Adrenal gland (tissue), 12 donors: ENCODE measurements around the gene MSMP. TPM values are rescaled to one million over a fixed set of nuclear protein-coding genes. Genes with fewer than 3 reads are reported as not detected.

Source experiments
- DNase-seq, 7 donors: peaks; one replicate each; pipeline ENCODE4 v3.0.0-alpha.2; 2019 to 2020
- H3K27ac ChIP-seq, 5 donors: fragments of 200-600 bp; sonication (generic) in 4 of 5; 1 replicate in 3 of 5; 2 replicates in 2 of 5; pipeline versions ENCODE4 v1.5.1 to v1.8.0; 2016 to 2020; ENCODE audit warnings: mild to moderate bottlenecking in 1 of 5
- H3K27me3 ChIP-seq: fragments of 200-600 bp; 2 replicates; pipeline ENCODE4 v1.8.0; 2021
- H3K36me3 ChIP-seq, 2 donors: fragments of 200-600 bp; replicated peaks in 1 of 2; 1 replicate in 1 of 2; 2 replicates in 1 of 2; pipeline versions ENCODE4 v1.5.1 to v1.8.0; 2018 to 2022
- H3K4me1 ChIP-seq, 2 donors: fragments of 200-600 bp; replicated peaks in 1 of 2; 1 replicate in 1 of 2; 2 replicates in 1 of 2; pipeline versions ENCODE4 v1.5.1 to v1.8.0; 2018 to 2021
- H3K4me3 ChIP-seq, 4 donors: fragments of 200-600 bp; sonication (generic) in 3 of 4; one replicate each; pipeline ENCODE4 v1.5.1; 2016 to 2018
- H3K9me3 ChIP-seq, 3 donors: fragments of 200-600 bp; sonication (generic) in 1 of 3; replicated peaks in 1 of 3; 1 replicate in 2 of 3; 2 replicates in 1 of 3; pipeline versions ENCODE4 v1.5.1 to v1.8.0; 2016 to 2021
- CTCF ChIP-seq, 6 experiments: fragments of 450-650 bp in 4 of 6; fragments of 200-600 bp in 2 of 6; sonication (generic) in 1 of 6; IDR thresholded peaks; 1 replicate in 5 of 6; 2 replicates in 1 of 6; pipeline versions ENCODE4 v1.5.1 to v1.8.0; 2016 to 2021; ENCODE audit warnings: antibody characterized with exemption in 6 of 6, mild to moderate bottlenecking in 2 of 6, moderate library complexity in 1 of 6
- POLR2A ChIP-seq, 2 donors: fragments of 450-650 bp; IDR thresholded peaks; one replicate each; pipeline ENCODE4 v1.6.1; 2017; ENCODE audit warnings: antibody characterized with exemption in 2 of 2, mild to moderate bottlenecking in 2 of 2, moderate library complexity in 1 of 2
- WGBS, 4 donors: extraction: QIAGEN DNeasy Blood & Tissue Kit in 2 of 4; methylation state at CpG; one replicate each; pipeline versions ENCODE4 v1.1.5 to v1.1.7; 2013 to 2017; 5-methylcytosine and 5-hydroxymethylcytosine counted together
- intact Hi-C, 2 donors: fragments of 100-400 bp; cut with DNase I; formaldehyde crosslinking; loops; one replicate each; pipeline versions ENCODE4 v1.14.1 to v1.15.0; 2022 to 2023
- polyA plus RNA-seq, 3 donors: library from polyadenylated mRNA; stranded (reverse); fragments of 200-250 nt in 2 of 3; fragments of 350-450 nt in 1 of 3; fragmentation: Illumina TruSeq in 1 of 3; extraction: RNeasy Lipid Tissue Mini Kit (QIAGEN cat#74804) in 1 of 3; gene quantifications; one replicate each; pipeline ENCODE4 v1.2.3, GENCODE V29; 2013 to 2014
- total RNA-seq, 9 donors: library from RNA; depleted of rRNA in 4 of 9; stranded (reverse); fragments of >200 nt in 4 of 9; fragments of 120-200 nt in 1 of 9; fragmentation: NEBNext Ultra II Directional in 1 of 9; extraction: Animal tissue kit (Norgen Biotek cat#: 25700) in 1 of 9; gene quantifications; one replicate each; pipeline versions ENCODE4 v1.1.0 to v1.2.4, GENCODE V29; 2013 to 2023
- donor health status: healthy with polysubstance abuse.
- donor health status: Bipolar disorder and iron deficiency.
- donor health status: DM: yes; HTN: yes; CAD: no.
- donor health status: DM: no; HTN: no; CAD: no.
- donor health status: DM: no; HTN: no; CAD: no.
- donor health status: DM: yes; HTN: yes; CAD: no.

Gene MSMP
- total and polyA plus RNA-seq, 12 donors, result 0.56 to 2.0 (median 1.2) TPM; not detected in 8

GRCh38 chr9:35726931-35727330 lies 27.1 kb downstream of the MSMP start:
- TF ChIP-seq POLR2A (IDR thresholded peaks at IDR 0.05) (no peak), CTCF (IDR thresholded peaks at IDR 0.05) (no peak)
- DNase-seq, result peak in 4 of 7 donors; percentile 52 to 75 (median 56)
- Histone ChIP-seq H3K4me1 (peaks cover 49 to 52% of the 10 kb centered on the region in 2 donors), H3K36me3 (peaks cover 0 to 39% of the 10 kb centered on the region in 2 donors), H3K27ac (peak overlapping the region in 4 of 5 donors; percentile 56 to 99 (median 77)), H3K4me3 (no peak overlapping the region), H3K27me3 (no peaks in the 10 kb centered on the region), H3K9me3 (no peaks in the 10 kb centered on the region)
- 45 to 52% (median 47%) methylated on average over 3 of the region's 3 CpGs for WGBS, 4 donors
- intact Hi-C loops, result loop anchor here in 1 of 2 donors (5.0 kb wide), 1 partner anchor 35 kb away; no protein-coding TSS in a partner anchor

- H3K4me3 ChIP-seq, result no peak overlapping the region
- no peaks in the 10 kb centered on the region for H3K27me3 ChIP-seq
- TF ChIP-seq POLR2A (IDR thresholded peaks at IDR 0.05) (no peak), CTCF (IDR thresholded peaks at IDR 0.05) (no peak)
- H3K4me1 ChIP-seq, result peaks cover 37 to 44% of the 10 kb centered on the region in 2 donors
- H3K36me3 ChIP-seq, result peaks cover 0 to 55% of the 10 kb centered on the region in 2 donors
- intact Hi-C loops, result loop anchor here in 1 of 2 donors (5.0 kb wide), 1 partner anchor 33 kb away; no protein-coding TSS in a partner anchor
- no peaks in the 10 kb centered on the region for H3K9me3 ChIP-seq
- no peak for DNase-seq
- 90 to 97% (median 91%) methylated on average over 6 to 11 of the region's 11 CpGs for WGBS, 4 donors
- no peak overlapping the region for H3K27ac ChIP-seq
Observed at GRCh38 chr9:35725362-35725761, 28.7 kb downstream of the MSMP start.

- Histone ChIP-seq H3K36me3 (peaks cover 0 to 69% of the 10 kb centered on the region in 2 donors), H3K27me3 (no peaks in the 10 kb centered on the region), H3K4me3 (no peak overlapping the region), H3K9me3 (no peaks in the 10 kb centered on the region), H3K27ac (no peak overlapping the region), H3K4me1 (peaks cover 24 to 30% of the 10 kb centered on the region in 2 donors)
- intact Hi-C loops, result no loop called here
- no peak for DNase-seq
- TF ChIP-seq POLR2A (IDR thresholded peaks at IDR 0.05) (no peak), CTCF (IDR thresholded peaks at IDR 0.05) (no peak)
- WGBS, 4 donors, result 88 to 93% (median 91%) methylated on average over 6 to 8 of the region's 8 CpGs
Observed at GRCh38 chr9:35723908-35724307, 30.2 kb downstream of the MSMP start.

- Histone ChIP-seq H3K4me1 (peaks cover 19 to 25% of the 10 kb centered on the region in 2 donors), H3K9me3 (no peaks in the 10 kb centered on the region), H3K36me3 (peaks cover 0 to 74% of the 10 kb centered on the region in 2 donors), H3K27ac (no peak overlapping the region), H3K4me3 (no peak overlapping the region), H3K27me3 (no peaks in the 10 kb centered on the region)
- no peak for DNase-seq
- WGBS, 4 donors, result 83 to 95% (median 89%) methylated on average over 2 of the region's 2 CpGs
- intact Hi-C loops, result no loop called here
- TF ChIP-seq CTCF (IDR thresholded peaks at IDR 0.05), result no peak
- TF ChIP-seq POLR2A (IDR thresholded peaks at IDR 0.05), result no peak
Observed at GRCh38 chr9:35723426-35723825, 30.6 kb downstream of the MSMP start.
